GM20000 (cell line): ENCODE data around the gene ZDHHC7.
"Not testable (repeated sequence)": the region's sequence is repeated elsewhere in the genome, so short reads cannot be mapped to it uniquely, and the experiment has no call there.

ENCODE experiments used
- DNase-seq: peaks from one replicate; pipeline ENCODE4 v3.0.0; 2012; ENCODE audit warnings: low spot score
- TF ChIP-seq, protein P1 (sequence below): IDR thresholded peaks from 2 replicates; pipeline ENCODE4 v1.5.1; 2012; ENCODE audit warnings: mild to moderate bottlenecking, control low read depth; ENCODE audit errors: extremely low read depth, missing control alignments

Gene ZDHHC7

DNA sequence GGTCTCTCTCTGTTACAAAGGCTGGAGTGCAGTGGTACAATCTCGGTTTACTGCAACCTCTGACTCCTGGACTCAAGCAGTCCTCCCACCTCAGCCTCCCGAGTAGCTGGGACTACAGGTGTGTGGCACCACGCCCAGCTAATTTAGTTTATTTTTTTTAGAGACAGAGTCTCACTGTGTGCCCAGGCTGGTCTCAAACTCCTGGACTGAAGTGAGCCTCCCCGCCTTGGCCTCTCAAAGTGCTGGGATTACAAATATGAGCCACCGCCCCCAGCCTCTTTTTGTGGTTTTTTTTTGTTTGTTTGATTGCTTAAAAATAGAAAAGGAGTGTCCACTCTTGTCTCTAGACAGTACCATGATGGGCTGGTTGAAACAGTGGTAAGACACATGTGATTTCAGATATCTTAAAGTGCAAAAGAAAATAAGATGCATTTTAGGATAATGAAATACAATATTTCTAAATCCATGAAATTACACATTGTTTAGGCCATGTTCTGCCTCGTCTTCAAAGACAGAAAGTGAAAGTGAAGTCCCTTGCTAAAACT, 43.7 kb upstream of the ZDHHC7 start:
- no peak for DNase-seq
- TF ChIP-seq, protein P1, sequence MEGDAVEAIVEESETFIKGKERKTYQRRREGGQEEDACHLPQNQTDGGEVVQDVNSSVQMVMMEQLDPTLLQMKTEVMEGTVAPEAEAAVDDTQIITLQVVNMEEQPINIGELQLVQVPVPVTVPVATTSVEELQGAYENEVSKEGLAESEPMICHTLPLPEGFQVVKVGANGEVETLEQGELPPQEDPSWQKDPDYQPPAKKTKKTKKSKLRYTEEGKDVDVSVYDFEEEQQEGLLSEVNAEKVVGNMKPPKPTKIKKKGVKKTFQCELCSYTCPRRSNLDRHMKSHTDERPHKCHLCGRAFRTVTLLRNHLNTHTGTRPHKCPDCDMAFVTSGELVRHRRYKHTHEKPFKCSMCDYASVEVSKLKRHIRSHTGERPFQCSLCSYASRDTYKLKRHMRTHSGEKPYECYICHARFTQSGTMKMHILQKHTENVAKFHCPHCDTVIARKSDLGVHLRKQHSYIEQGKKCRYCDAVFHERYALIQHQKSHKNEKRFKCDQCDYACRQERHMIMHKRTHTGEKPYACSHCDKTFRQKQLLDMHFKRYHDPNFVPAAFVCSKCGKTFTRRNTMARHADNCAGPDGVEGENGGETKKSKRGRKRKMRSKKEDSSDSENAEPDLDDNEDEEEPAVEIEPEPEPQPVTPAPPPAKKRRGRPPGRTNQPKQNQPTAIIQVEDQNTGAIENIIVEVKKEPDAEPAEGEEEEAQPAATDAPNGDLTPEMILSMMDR = no peak

GRCh38 chr16:85054321-85054720, 43.0 kb upstream of the ZDHHC7 start:
- DNase-seq = not testable (repeated sequence)

DNA sequence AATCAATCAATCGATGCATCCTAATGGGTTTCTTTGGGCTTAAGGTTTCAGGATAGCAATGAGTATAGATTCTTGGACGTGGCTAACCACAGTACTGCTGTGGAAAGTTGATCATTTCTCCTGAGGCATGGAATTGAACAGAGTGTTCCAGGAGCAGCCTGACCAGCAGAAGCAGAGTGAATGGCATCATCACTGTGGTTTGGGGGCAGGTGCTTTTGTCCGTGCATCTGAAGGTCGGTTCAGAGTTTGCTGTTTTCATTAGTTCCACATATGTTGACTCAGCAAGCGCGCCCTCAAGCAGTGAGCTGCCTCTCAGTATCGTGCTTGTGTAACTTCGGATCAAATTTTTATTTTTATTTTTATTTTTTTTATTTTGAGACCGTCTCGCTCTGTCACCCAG, 41.2 kb upstream of the ZDHHC7 start:
- DNase-seq = no peak
- TF ChIP-seq, protein P1 = no peak

DNA sequence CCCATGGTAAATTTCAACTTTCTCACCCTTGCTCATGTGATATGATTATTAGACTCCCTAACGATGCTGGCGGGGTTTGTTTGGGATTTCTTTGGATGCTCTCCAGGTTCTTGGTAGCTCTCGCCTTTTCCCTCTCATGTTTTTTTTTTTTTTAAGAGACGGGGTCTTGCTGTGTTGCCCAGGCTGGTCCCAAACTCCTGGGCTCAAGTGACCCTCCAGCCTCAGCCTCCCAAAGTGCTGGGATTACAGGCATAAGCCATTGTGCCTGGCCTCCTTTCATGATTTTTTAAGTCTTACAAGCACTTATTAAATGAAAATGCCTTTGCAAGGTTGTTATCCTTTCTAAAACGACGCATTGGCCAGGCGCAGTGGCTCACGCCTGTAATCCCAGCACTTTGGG, 40.3 kb upstream of the ZDHHC7 start:
- TF ChIP-seq, protein P1 = no peak
- DNase-seq = no peak

DNA sequence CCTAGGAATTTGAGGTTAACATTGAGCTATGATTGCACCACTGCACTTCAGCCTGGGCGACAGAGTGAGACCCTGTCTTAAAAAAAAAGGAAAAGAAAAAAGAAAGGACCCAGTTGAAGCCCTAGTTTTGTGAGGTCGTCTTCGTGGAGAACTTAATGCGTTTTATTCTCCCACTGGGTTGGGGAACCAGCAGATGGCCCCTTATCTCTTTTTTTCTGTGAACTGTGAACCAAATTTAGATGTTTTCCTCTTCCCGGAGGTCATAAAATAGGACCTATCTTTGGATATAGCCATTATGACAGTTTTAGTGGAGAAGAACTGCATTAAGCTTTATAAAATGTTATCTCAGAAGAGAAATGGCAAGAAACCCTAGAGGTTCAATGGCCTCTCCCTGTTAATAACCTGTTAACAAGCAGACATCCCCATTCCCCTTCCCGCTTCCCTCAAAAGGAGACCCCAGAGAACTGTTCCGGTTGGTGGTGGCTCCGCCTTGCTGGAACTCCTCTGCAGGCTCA, 39.8 kb upstream of the ZDHHC7 start:
- DNase-seq = no peak
- TF ChIP-seq, protein P1 = no peak

- TF ChIP-seq, protein P1 = no peak
- DNase-seq = no peak
Observed at GRCh38 chr16:85049706-85050305, 38.5 kb upstream of the ZDHHC7 start.

GRCh38 chr16:85048921-85049562, 37.7 kb upstream of the ZDHHC7 start:
- TF ChIP-seq, protein P1 = no peak
- no peak for DNase-seq
